HepG2 (cell line): ENCODE measurements around the gene TNFSF13. TPM values are rescaled to one million over a fixed set of nuclear protein-coding genes. Genes with fewer than 3 reads are reported as not detected.

Experiments used
- DPF2 ChIP-seq: sonication (generic); formaldehyde crosslinking; IDR thresholded peaks from 2 replicates; pipeline ENCODE4 v1.4.0; 2020; ENCODE audit warnings: mild to moderate bottlenecking, low read depth, missing genetic modification reagents, borderline replicate concordance
- EP300 ChIP-seq, 3 experiments: sonication (generic) in 1 of 3; formaldehyde crosslinking in 1 of 3; IDR thresholded peaks; 2 replicates each; pipeline versions ENCODE4 v1.5.1 to v1.6.1; 2011 to 2020; ENCODE audit warnings: low read depth in 2 of 3, low read length in 2 of 3, borderline replicate concordance in 1 of 3, improper control_type of control experiment in 1 of 3, mild to moderate bottlenecking in 1 of 3, missing genetic modification reagents in 1 of 3, moderate library complexity in 1 of 3
- ETV6 ChIP-seq: sonication (generic); formaldehyde crosslinking; conservative IDR thresholded peaks from 2 replicates; pipeline ENCODE4 v1.4.0; 2020; ENCODE audit warnings: missing genetic modification reagents
- FOXA1 ChIP-seq, 2 experiments: fragments of 450-650 bp in 1 of 2; sonication (generic) in 1 of 2; formaldehyde crosslinking in 1 of 2; IDR thresholded peaks; 2 replicates each; pipeline versions ENCODE4 v1.4.0 to v1.6.1; 2016 to 2020; ENCODE audit warnings: missing genetic modification reagents in 1 of 2
- MED1 ChIP-seq: sonication (generic); formaldehyde crosslinking; IDR thresholded peaks from 2 replicates; pipeline ENCODE4 v1.4.0; 2020; ENCODE audit warnings: missing genetic modification reagents
- NFKB2 ChIP-seq: sonication (generic); formaldehyde crosslinking; IDR thresholded peaks from 2 replicates; pipeline ENCODE4 v1.4.0; 2020; ENCODE audit warnings: missing genetic modification reagents, borderline replicate concordance
- NONO ChIP-seq, 2 experiments: fragments of 450-650 bp in 1 of 2; sonication (generic) in 1 of 2; formaldehyde crosslinking in 1 of 2; IDR thresholded peaks in 1 of 2; conservative IDR thresholded peaks in 1 of 2; 2 replicates each; pipeline versions ENCODE4 v1.6.1 to v1.8.0; 2017 to 2022; ENCODE audit warnings: mild to moderate bottlenecking in 1 of 2, missing genetic modification reagents in 1 of 2, moderate library complexity in 1 of 2
- POLR2AphosphoS2 ChIP-seq: IDR thresholded peaks from 2 replicates; pipeline ENCODE4 v1.6.1; 2011; ENCODE audit warnings: low read depth, low read length, improper control_type of control experiment
- SALL2 ChIP-seq: sonication (generic); formaldehyde crosslinking; IDR thresholded peaks from 2 replicates; pipeline ENCODE4 v1.8.1; 2023; ENCODE audit warnings: mild to moderate bottlenecking, missing genetic modification reagents, inconsistent platforms
- SNRNP70 ChIP-seq: fragments of 200-400 bp; formaldehyde crosslinking; IDR thresholded peaks from 2 replicates; pipeline ENCODE4 v1.6.1; 2017; ENCODE audit warnings: mild to moderate bottlenecking, low read depth, low read length, moderate library complexity
- STAT6 ChIP-seq: sonication (generic); formaldehyde crosslinking; IDR thresholded peaks from 2 replicates; pipeline ENCODE4 v1.4.0; 2020; ENCODE audit warnings: missing genetic modification reagents, mild to moderate bottlenecking, borderline replicate concordance
- TFAP4 ChIP-seq: sonication (generic); IDR thresholded peaks from 2 replicates; pipeline ENCODE4 v1.6.1; 2016; ENCODE audit warnings: low read depth, borderline replicate concordance
- ZBTB7B ChIP-seq: sonication (generic); formaldehyde crosslinking; IDR thresholded peaks from 2 replicates; pipeline ENCODE4 v1.4.0; 2020; ENCODE audit warnings: missing genetic modification reagents
- ZNF124 ChIP-seq: sonication (generic); formaldehyde crosslinking; IDR thresholded peaks from 2 replicates; pipeline ENCODE4 v1.4.0; 2020; ENCODE audit warnings: missing genetic modification reagents
- ZNF205 ChIP-seq: IDR thresholded peaks from 2 replicates; pipeline ENCODE4 v1.6.1; 2018; ENCODE audit warnings: missing biosample characterization, missing genetic modification reagents
- ZNF274 ChIP-seq: sonication (generic); formaldehyde crosslinking; IDR thresholded peaks from 2 replicates; pipeline ENCODE4 v1.5.1; 2020; ENCODE audit warnings: mild to moderate bottlenecking, missing genetic modification reagents
- ZNF567 ChIP-seq: sonication (generic); formaldehyde crosslinking; IDR thresholded peaks from 2 replicates; pipeline ENCODE4 v1.8.1; 2023; ENCODE audit warnings: mild to moderate bottlenecking, missing genetic modification reagents, borderline replicate concordance
- ZNF670 ChIP-seq: sonication (generic); formaldehyde crosslinking; IDR thresholded peaks from 2 replicates; pipeline ENCODE4 v1.8.0; 2022; ENCODE audit warnings: mild to moderate bottlenecking, missing genetic modification reagents, borderline replicate concordance
- ZNF775 ChIP-seq: sonication (generic); formaldehyde crosslinking; IDR thresholded peaks from 2 replicates; pipeline ENCODE4 v1.4.0; 2020; ENCODE audit warnings: missing genetic modification reagents, mild to moderate bottlenecking, moderate library complexity, borderline replicate concordance
- ZSCAN25 ChIP-seq: sonication (generic); formaldehyde crosslinking; IDR thresholded peaks from 2 replicates; pipeline ENCODE4 v1.8.0; 2022; ENCODE audit warnings: mild to moderate bottlenecking, missing genetic modification reagents
- polyA plus RNA-seq, 8 experiments: library from polyadenylated mRNA; depleted of rRNA in 3 of 8; stranded (reverse) in 7 of 8; unstranded in 1 of 8; fragments of >200 nt; fragmentation: Illumina TruSeq in 4 of 8; extraction: Trizol in 4 of 8; gene quantifications; 2 replicates each; pipeline versions ENCODE4 v1.2.1 to v1.2.3, GENCODE V29; 2011 to 2016; ENCODE audit warnings: low read depth in 4 of 8, missing spikeins in 1 of 8, mixed read lengths in 1 of 8; ENCODE audit not compliant: insufficient read depth in 1 of 8
- total RNA-seq, 5 experiments: library from RNA; depleted of rRNA; stranded (reverse); fragments of >200 nt; fragmentation: Illumina TruSeq; extraction: Trizol; gene quantifications; 2 replicates each; pipeline ENCODE4 v1.2.3, GENCODE V29; 2016; ENCODE audit warnings: low read depth in 1 of 5
- TF ChIP-seq, protein P1 (sequence below): sonication (generic); formaldehyde crosslinking; IDR thresholded peaks from 2 replicates; pipeline ENCODE4 v1.5.1; 2020; ENCODE audit warnings: missing genetic modification reagents, mild to moderate bottlenecking, borderline replicate concordance
- TF ChIP-seq, protein P2 (sequence below): sonication (generic); formaldehyde crosslinking; IDR thresholded peaks from 2 replicates; pipeline ENCODE4 v1.8.1; 2023; ENCODE audit warnings: mild to moderate bottlenecking, inconsistent platforms, moderate library complexity, missing genetic modification reagents, borderline replicate concordance

The TNFSF13 gene
- total and polyA plus RNA-seq, 2 of the 13 experiments (the other 11 are each of a cell fraction or from before 2014, with no cell fraction given) = 2.5 to 3.3 TPM

DNA sequence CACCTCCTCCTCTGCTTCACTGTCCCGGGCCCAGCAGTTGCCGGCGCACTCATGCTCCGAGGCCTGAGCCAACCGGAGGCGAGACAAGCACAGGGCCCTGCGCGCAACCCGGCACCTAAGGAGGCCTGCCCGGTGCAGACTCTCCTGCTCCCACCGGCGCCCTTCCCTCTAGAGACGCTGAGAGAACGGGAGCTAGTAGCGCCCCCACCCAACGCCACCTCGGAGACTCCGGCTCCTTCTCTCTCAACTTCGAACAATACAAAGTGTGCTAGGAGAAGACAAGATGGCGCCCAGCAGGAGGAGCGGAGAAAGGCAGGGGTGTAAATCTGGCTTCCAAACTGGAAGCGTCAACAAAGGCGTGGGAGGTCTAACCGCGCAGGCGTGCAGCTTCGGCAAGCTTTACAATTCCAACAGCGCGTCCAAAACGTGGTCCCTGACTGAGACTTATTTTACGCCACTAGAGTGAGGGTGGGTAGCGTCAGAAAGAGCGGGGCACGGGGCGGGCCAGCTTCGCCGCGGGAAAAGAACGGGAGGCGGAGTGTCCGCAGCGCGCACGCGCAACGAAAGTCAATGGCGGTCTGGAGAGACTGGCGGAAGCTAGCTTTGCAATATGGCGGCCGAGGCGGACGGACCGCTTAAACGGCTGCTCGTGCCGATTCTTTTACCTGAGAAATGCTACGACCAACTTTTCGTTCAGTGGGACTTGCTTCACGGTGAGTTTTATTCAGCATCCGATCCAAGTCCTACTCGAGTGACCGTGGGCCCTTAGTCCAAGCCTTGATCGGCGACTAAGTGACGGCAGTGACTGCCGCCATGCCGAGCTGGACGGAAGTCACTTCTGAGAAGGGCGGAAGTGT is 24.9 kb downstream of the TNFSF13 start, which contains the start of gene MPDU1 (continued):
- TF ChIP-seq STAT6 (CRISPR knock-in tag) = peak; percentile 64; the same call in 1 of the 2 replicates
- no peak for TF ChIP-seq NONO (IDR thresholded peaks at IDR 0.05)
- TF ChIP-seq NONO (CRISPR knock-in tag; conservative IDR thresholded peaks at IDR 0.05) = no peak; the same call in 1 of the 2 replicates
- no peak for TF ChIP-seq ZNF567 (CRISPR knock-in tag)
- TF ChIP-seq ZSCAN25 (CRISPR knock-in tag) = peak; percentile 51
- TF ChIP-seq POLR2AphosphoS2 = no peak
- no peak for TF ChIP-seq DPF2 (CRISPR knock-in tag)
- TF ChIP-seq ZNF124 (CRISPR knock-in tag) = no peak
- TF ChIP-seq SALL2 = no peak; the same call in 1 of the 2 replicates
- 0 out of 2 replicates have a peak, but pooled peaks have one; percentile 0 for TF ChIP-seq TFAP4
- TF ChIP-seq FOXA1 (IDR thresholded peaks at IDR 0.05) = no peak
- TF ChIP-seq FOXA1 (CRISPR knock-in tag; IDR thresholded peaks at IDR 0.05) = peak; percentile 39; the same call in 1 of the 2 replicates
- TF ChIP-seq, protein P1, sequence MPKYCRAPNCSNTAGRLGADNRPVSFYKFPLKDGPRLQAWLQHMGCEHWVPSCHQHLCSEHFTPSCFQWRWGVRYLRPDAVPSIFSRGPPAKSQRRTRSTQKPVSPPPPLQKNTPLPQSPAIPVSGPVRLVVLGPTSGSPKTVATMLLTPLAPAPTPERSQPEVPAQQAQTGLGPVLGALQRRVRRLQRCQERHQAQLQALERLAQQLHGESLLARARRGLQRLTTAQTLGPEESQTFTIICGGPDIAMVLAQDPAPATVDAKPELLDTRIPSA (CRISPR knock-in tag) = no peak
- no peak for TF ChIP-seq ZNF775 (CRISPR knock-in tag)
- TF ChIP-seq, protein P2, sequence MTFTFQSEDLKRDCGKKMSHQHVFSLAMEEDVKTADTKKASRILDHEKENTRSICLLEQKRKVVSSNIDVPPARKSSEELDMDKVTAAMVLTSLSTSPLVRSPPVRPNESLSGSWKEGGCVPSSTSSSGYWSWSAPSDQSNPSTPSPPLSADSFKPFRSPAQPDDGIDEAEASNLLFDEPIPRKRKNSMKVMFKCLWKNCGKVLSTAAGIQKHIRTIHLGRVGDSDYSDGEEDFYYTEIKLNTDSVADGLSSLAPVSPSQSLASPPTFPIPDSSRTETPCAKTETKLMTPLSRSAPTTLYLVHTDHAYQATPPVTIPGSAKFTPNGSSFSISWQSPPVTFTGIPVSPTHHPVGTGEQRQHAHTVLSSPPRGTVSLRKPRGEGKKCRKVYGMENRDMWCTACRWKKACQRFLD (CRISPR knock-in tag) = no peak
- TF ChIP-seq SNRNP70 = no peak
- peak; percentile 54 for TF ChIP-seq ETV6 (CRISPR knock-in tag)
- TF ChIP-seq ZBTB7B (CRISPR knock-in tag) = 0 out of 2 replicates have a peak, but pooled peaks have one; percentile 25
- TF ChIP-seq ZNF205 (CRISPR knock-in tag) = peak; percentile 63; the same call in 1 of the 2 replicates
- TF ChIP-seq NFKB2 (CRISPR knock-in tag) = 0 out of 2 replicates have a peak, but pooled peaks have one; percentile 83
- TF ChIP-seq EP300 (IDR thresholded peaks at IDR 0.05; ENCODE audit: low read depth in 2 of 2, low read length in 2 of 2) = 0 out of 4 replicates have a peak, but pooled peaks of 1 of the 2 experiments have one; percentile 18
- peak; percentile 8; the same call in 1 of the 2 replicates for TF ChIP-seq EP300 (CRISPR knock-in tag; IDR thresholded peaks at IDR 0.05; ENCODE audit: borderline replicate concordance)
- TF ChIP-seq ZNF274 (CRISPR knock-in tag) = 0 out of 2 replicates have a peak, but pooled peaks have one; percentile 60
- peak; percentile 81 for TF ChIP-seq MED1 (CRISPR knock-in tag)
- TF ChIP-seq ZNF670 = peak; percentile 35; the same call in 1 of the 2 replicates
